Effector memory CD4-positive, alpha-beta T cell (primary cell): ENCODE data around the gene ZFYVE9.
"Not testable (repeated sequence)": the region's sequence is repeated elsewhere in the genome, so short reads cannot be mapped to it uniquely, and the experiment has no call there.

ENCODE experiments used
- DNase-seq, 3 donors: peaks; one replicate each; pipeline ENCODE4 v3.0.0-alpha.2; 2020
- H3K27ac ChIP-seq: 2 replicates; pipeline ENCODE4 v1.7.0; 2013; ENCODE audit warnings: mild to moderate bottlenecking, low read length, moderate library complexity; ENCODE audit not compliant: insufficient read depth, poor library complexity, severe bottlenecking
- H3K27me3 ChIP-seq: replicated peaks from 2 replicates; pipeline ENCODE4 v1.7.0; 2013; ENCODE audit warnings: mild to moderate bottlenecking, low read length; ENCODE audit not compliant: insufficient read depth, control insufficient read depth, poor library complexity, severe bottlenecking
- H3K36me3 ChIP-seq: 2 replicates; pipeline ENCODE4 v1.7.0; 2013; ENCODE audit warnings: mild to moderate bottlenecking, low read length, moderate library complexity; ENCODE audit not compliant: control insufficient read depth, insufficient read depth
- H3K4me1 ChIP-seq: 2 replicates; pipeline ENCODE4 v1.7.0; 2013; ENCODE audit warnings: low read length, mild to moderate bottlenecking; ENCODE audit not compliant: control insufficient read depth, insufficient read depth, poor library complexity, severe bottlenecking
- H3K4me3 ChIP-seq: 2 replicates; pipeline ENCODE4 v1.7.0; 2013; ENCODE audit warnings: low read length, low read depth, mild to moderate bottlenecking; ENCODE audit not compliant: insufficient read depth, poor library complexity, severe bottlenecking
- H3K9me3 ChIP-seq: 2 replicates; pipeline ENCODE4 v1.7.0; 2013; ENCODE audit warnings: mild to moderate bottlenecking, low read length, moderate library complexity; ENCODE audit not compliant: control insufficient read depth
- total RNA-seq, 3 donors: gene quantifications; one replicate each; lab custom pipeline; 2026; lab: John Stamatoyannopoulos, UW

Gene ZFYVE9
- 18.5 to 22.5 (median 20.7) reads per million in 3 donors for total RNA-seq

GRCh38 chr1:52141513-52142219 is at the start of gene ZFYVE9:
ZFYVE9 (plus strand) TSS chr1:52142089; CDS start chr1:52233207, 91,118 bp downstream.
- Histone ChIP-seq H3K4me3 (peak within 1 kb of the TSS; percentile 72), H3K27ac (peak within 1 kb of the TSS; percentile 59), H3K36me3 (no peaks in the 10 kb centered on the region), H3K9me3 (no peaks in the 10 kb centered on the region), H3K4me1 (peaks cover 19% of the 10 kb centered on the region), H3K27me3 (no peaks in the 10 kb centered on the region)
- DNase-seq, result peak; percentile 38 to 54 (median 50)

- not testable (repeated sequence) for H3K36me3 ChIP-seq, H3K27me3 ChIP-seq, H3K4me3 ChIP-seq, H3K4me1 ChIP-seq, H3K27ac ChIP-seq, DNase-seq, H3K9me3 ChIP-seq
These were observed 47.6 kb upstream of the ZFYVE9 start for GRCh38 chr1:52094300-52094699.

GRCh38 chr1:52096216-52096615 is 45.7 kb upstream of the ZFYVE9 start:
- Histone ChIP-seq H3K4me1 (no peaks in the 10 kb centered on the region), H3K36me3 (no peaks in the 10 kb centered on the region), H3K27me3 (no peaks in the 10 kb centered on the region), H3K4me3 (no peak overlapping the region), H3K27ac (no peak overlapping the region), H3K9me3 (no peaks in the 10 kb centered on the region)
- no peak for DNase-seq

- DNase-seq, result no peak
- H3K36me3 ChIP-seq, result no peaks in the 10 kb centered on the region
- H3K27me3 ChIP-seq, result no peaks in the 10 kb centered on the region
- H3K4me3 ChIP-seq, result no peak overlapping the region
- no peaks in the 10 kb centered on the region for H3K4me1 ChIP-seq
- no peak overlapping the region for H3K27ac ChIP-seq
- H3K9me3 ChIP-seq, result no peaks in the 10 kb centered on the region
These were observed 43.6 kb upstream of the ZFYVE9 start for GRCh38 chr1:52098139-52098871.

- H3K36me3 ChIP-seq, result no peaks in the 10 kb centered on the region
- H3K4me1 ChIP-seq, result no peaks in the 10 kb centered on the region
- no peak for DNase-seq
- no peak overlapping the region for H3K27ac ChIP-seq
- H3K27me3 ChIP-seq, result no peaks in the 10 kb centered on the region
- no peaks in the 10 kb centered on the region for H3K9me3 ChIP-seq
- H3K4me3 ChIP-seq, result no peak overlapping the region
These were observed 39.4 kb upstream of the ZFYVE9 start for GRCh38 chr1:52102336-52103013.

- no peaks in the 10 kb centered on the region for H3K4me1 ChIP-seq
- H3K27me3 ChIP-seq, result no peaks in the 10 kb centered on the region
- H3K27ac ChIP-seq, result no peak overlapping the region
- no peaks in the 10 kb centered on the region for H3K9me3 ChIP-seq
- DNase-seq, result no peak
- no peaks in the 10 kb centered on the region for H3K36me3 ChIP-seq
- H3K4me3 ChIP-seq, result no peak overlapping the region
These were observed 30.4 kb upstream of the ZFYVE9 start for GRCh38 chr1:52111492-52111891.

- DNase-seq, result no peak
- no peaks in the 10 kb centered on the region for H3K9me3 ChIP-seq
- H3K27ac ChIP-seq, result no peak overlapping the region
- no peaks in the 10 kb centered on the region for H3K36me3 ChIP-seq
- no peak overlapping the region for H3K4me3 ChIP-seq
- no peaks in the 10 kb centered on the region for H3K4me1 ChIP-seq
- no peaks in the 10 kb centered on the region for H3K27me3 ChIP-seq
These were observed 29.4 kb upstream of the ZFYVE9 start for GRCh38 chr1:52112489-52112888.

- Histone ChIP-seq H3K36me3 (no peaks in the 10 kb centered on the region), H3K4me3 (no peak overlapping the region), H3K9me3 (no peaks in the 10 kb centered on the region), H3K27me3 (no peaks in the 10 kb centered on the region), H3K27ac (no peak overlapping the region), H3K4me1 (no peaks in the 10 kb centered on the region)
- DNase-seq, result no peak
These were observed 22.4 kb upstream of the ZFYVE9 start for GRCh38 chr1:52119301-52120079.

GRCh38 chr1:52122384-52122783 is 19.5 kb upstream of the ZFYVE9 start:
- no peak for DNase-seq

More at GRCh38 chr1:52122384-52122783, 19.5 kb upstream of the ZFYVE9 start:
- H3K4me1 ChIP-seq, result no peaks in the 10 kb centered on the region
- no peak overlapping the region for H3K4me3 ChIP-seq
- H3K27ac ChIP-seq, result no peak overlapping the region
- H3K9me3 ChIP-seq, result no peaks in the 10 kb centered on the region
- no peaks in the 10 kb centered on the region for H3K36me3 ChIP-seq
- no peaks in the 10 kb centered on the region for H3K27me3 ChIP-seq
